ENCODE measurements around the gene B3GAT3. TPM values are rescaled to one million over a fixed set of nuclear protein-coding genes. Genes with fewer than 3 reads are reported as not detected.
A peak's percentile ranks its signal among the peaks of the same experiment; 100 is the strongest.

The B3GAT3 gene
- total and polyA plus RNA-seq, 2 of the 8 experiments (the other 6 are each of a cell fraction or from before 2014, with no cell fraction given), result 28.0 to 39.0 TPM

- Histone ChIP-seq H4K20me1 (replicated peaks in 1 of 2; ENCODE audit: control insufficient read depth in 1 of 2, insufficient read depth in 2 of 2, low read length in 2 of 2) (peaks cover 3 to 6% of the 10 kb centered on the region in 2 experiments), H3K4ac (replicated peaks; ENCODE audit: insufficient read length, low read depth, low read length) (no peak overlapping the region), H4K5ac (ENCODE audit: insufficient read length, low read depth, low read length) (peak overlapping the region; percentile 44), H3K27ac (ENCODE audit: low read depth, low read length) (no peak overlapping the region; the same call in 1 of the 2 replicates), H2BK15ac (ENCODE audit: low read length) (peak overlapping the region; percentile 88), H3K23ac (ENCODE audit: insufficient read length) (no peak overlapping the region), H2BK20ac (ENCODE audit: low read length) (no peak overlapping the region), H3K36me3 (ENCODE audit: control insufficient read depth in 2 of 4, insufficient read depth in 4 of 4, low read length in 3 of 4) (peaks cover 11 to 14% (median 12%) of the 10 kb centered on the region in 4 experiments), H3K18ac (ENCODE audit: extremely low read depth, low read length) (peak overlapping the region; percentile 84), H3K79me1 (ENCODE audit: low read depth, low read length) (no peaks in the 10 kb centered on the region; the same call in 1 of the 2 replicates), H3K56ac (replicated peaks; ENCODE audit: insufficient read length, low read depth, low read length) (peak overlapping the region; percentile 78), H4K91ac (replicated peaks; ENCODE audit: insufficient read length, low read length) (peak overlapping the region; percentile 38), H3K4me2 (ENCODE audit: insufficient read depth in 1 of 2, low read depth in 2 of 2, low read length in 2 of 2) (peak overlapping the region; percentile 72 to 83), H3K14ac (ENCODE audit: insufficient read length) (no peak overlapping the region), H3K23me2 (ENCODE audit: low read depth, low read length) (peaks cover 17% of the 10 kb centered on the region; the same call in 1 of the 2 replicates), H3K4me1 (replicated peaks in 1 of 4; ENCODE audit: control insufficient read depth in 3 of 4, insufficient read depth in 4 of 4, low read length in 3 of 4) (peaks cover 9 to 35% (median 17%) of the 10 kb centered on the region in 4 experiments), H3K9ac (replicated peaks in 1 of 4; ENCODE audit: extremely low read depth in 1 of 4, low read depth in 3 of 4, low read length in 3 of 4) (peak overlapping the region in 3 of 4 experiments; percentile 43 to 55 (median 51); a peak in 5 of 7 replicates), H4K8ac (ENCODE audit: extremely low read depth, insufficient read depth, low read length) (peak overlapping the region; percentile 86), H2AFZ (ENCODE audit: low read length) (peak overlapping the region; percentile 27; the same call in 1 of the 2 replicates), H3K79me2 (ENCODE audit: control insufficient read depth in 1 of 2, insufficient read depth in 2 of 2, low read length in 2 of 2) (peaks cover 0 to 28% of the 10 kb centered on the region in 2 experiments; a peak in 2 of 4 replicates), H3K27me3 (replicated peaks in 1 of 4; ENCODE audit: control insufficient read depth in 3 of 4, extremely low read depth in 1 of 4, insufficient read depth in 3 of 4, low read length in 3 of 4) (peaks cover 0 to 13% (median 11%) of the 10 kb centered on the region in 4 experiments; a peak in 6 of 7 replicates), H2BK120ac (replicated peaks; ENCODE audit: low read depth, low read length) (no peak overlapping the region), H3K9me3 (ENCODE audit: insufficient read depth in 2 of 2, low read depth in 1 of 2, low read length in 1 of 2) (no peaks in the 10 kb centered on the region), H3K4me3 (ENCODE audit: extremely low read depth in 1 of 4, insufficient read depth in 2 of 4, low read depth in 3 of 4, low read length in 4 of 4) (peak overlapping the region; percentile 74 to 86 (median 84)), H2BK5ac (ENCODE audit: low read depth, low read length) (peak overlapping the region; percentile 68; the same call in 1 of the 2 replicates), H2AK5ac (ENCODE audit: low read depth, low read length) (peak overlapping the region; percentile 29; the same call in 1 of the 2 replicates), H2BK12ac (ENCODE audit: low read depth, low read length) (no peak overlapping the region)
- 7% methylated on average over 52 of the region's 96 CpGs; no CpG with 5 or more reads in 1 of the 2 experiments for WGBS, 2 experiments (ENCODE audit: extremely low coverage in 1 of 2, insufficient coverage in 1 of 2, insufficient read length in 1 of 2, insufficient replicate concordance in 2 of 2, low coverage in 1 of 2, low lambda C conversion rate in 2 of 2, missing lambda C conversion rate in 1 of 2)
- DNase-seq (ENCODE audit: low read depth in 1 of 2, low spot score in 2 of 2) (peak in 1 of 2 experiments; percentile 77), FAIRE-seq (no peak)
- CTCF ChIA-PET (ENCODE audit: partially characterized antibody), result interaction anchor here (0.9 to 10.2 kb wide), 8 partner anchors 9 to 170 kb away, joined by 3 to 97 read pairs (median 6); partner anchors contain the start of genes EEF1G, EML3, ROM1 and TUT1
- POLR2A ChIA-PET (ENCODE audit: partially characterized antibody), result interaction anchor here (0.6 to 15.8 kb wide), 34 partner anchors 6 to 279 kb away, joined by 3 to 235 read pairs (median 4); partner anchors contain the start of genes B3GAT3, C11orf98, CSKMT and EEF1G
- TF ChIP-seq KDM4A (IDR thresholded peaks at IDR 0.05; ENCODE audit: low read depth, low read length, severe bottlenecking) (peak; percentile 86), NRF1 (IDR thresholded peaks at IDR 0.05; ENCODE audit: low read depth, low read length) (no peak), EZH2 (IDR thresholded peaks at IDR 0.05; ENCODE audit: low read depth, low read length, severe bottlenecking) (no peak), BRCA1 (IDR thresholded peaks at IDR 0.05; ENCODE audit: low read depth, low read length) (no peak), TCF12 (IDR thresholded peaks at IDR 0.05; ENCODE audit: low read depth, low read length) (no peak), MAFK (IDR thresholded peaks at IDR 0.05; ENCODE audit: low read depth, low read length) (no peak), SIX5 (IDR thresholded peaks at IDR 0.05; ENCODE audit: low read depth, low read length) (no peak), TAF1 (IDR thresholded peaks at IDR 0.05; ENCODE audit: low read depth, low read length) (0 out of 2 replicates have a peak, but pooled peaks have one; percentile 3), SIN3A (conservative IDR thresholded peaks at IDR 0.05 in 1 of 2, IDR thresholded peaks at IDR 0.05 in 1 of 2; ENCODE audit: low read depth in 1 of 2, low read length in 2 of 2) (peak in 1 of 2 experiments; percentile 57; a peak in 1 of 4 replicates), SUZ12 (IDR thresholded peaks at IDR 0.05; ENCODE audit: low read length) (peak; percentile 51; the same call in 1 of the 2 replicates)
These were observed 19.4 kb downstream of the B3GAT3 start for GRCh38 chr11:62602141-62603071.

All from H1 (cell line).